Upper lobe of right lung (tissue), 1 donor: ENCODE results near the gene SERTAD1. TPM values are rescaled to one million over a fixed set of nuclear protein-coding genes. Genes with fewer than 3 reads are reported as not detected.

Source experiments
- ATAC-seq: fragments of 200-7000 bp; cut with Tn5 transposase; one replicate; pipeline ENCODE4 v1.9.1; 2020; ENCODE audit warnings: mild to moderate bottlenecking, moderate library complexity
- DNase-seq: peaks from one replicate; pipeline ENCODE4 v3.0.0-alpha.2; 2020
- H3K27ac ChIP-seq: fragments of 200-600 bp; one replicate; pipeline ENCODE4 v1.8.0; 2022
- H3K27me3 ChIP-seq: fragments of 200-600 bp; one replicate; pipeline ENCODE4 v1.8.0; 2022; ENCODE audit warnings: mild to moderate bottlenecking
- H3K36me3 ChIP-seq: fragments of 200-600 bp; one replicate; pipeline ENCODE4 v1.8.0; 2022
- H3K4me1 ChIP-seq: fragments of 200-600 bp; one replicate; pipeline ENCODE4 v1.8.0; 2022
- H3K4me3 ChIP-seq: fragments of 200-600 bp; one replicate; pipeline ENCODE4 v1.8.0; 2022; ENCODE audit warnings: mild to moderate bottlenecking
- H3K9me3 ChIP-seq: fragments of 200-600 bp; one replicate; pipeline ENCODE4 v1.8.0; 2022
- intact Hi-C: fragments of 100-400 bp; cut with DNase I; formaldehyde crosslinking; loops from one replicate; pipeline ENCODE4 v1.11.0; 2022
- total RNA-seq: library from RNA; stranded (reverse); fragmentation: NEBNext Ultra II Directional; extraction: Animal tissue kit (Norgen Biotek cat#: 25700); gene quantifications from one replicate; pipeline ENCODE4 v1.2.1, GENCODE V29; 2021
- TF ChIP-seq, protein P1 (sequence below): fragments of 200-600 bp; IDR thresholded peaks from one replicate; pipeline ENCODE4 v1.8.0; 2022; ENCODE audit warnings: antibody characterized with exemption
- donor health status: DM: no; HTN: yes; CAD: no; lungs with severe emphysema.

Gene SERTAD1
- total RNA-seq, 1 donor from 2014 or later = 22.1 TPM

DNA sequence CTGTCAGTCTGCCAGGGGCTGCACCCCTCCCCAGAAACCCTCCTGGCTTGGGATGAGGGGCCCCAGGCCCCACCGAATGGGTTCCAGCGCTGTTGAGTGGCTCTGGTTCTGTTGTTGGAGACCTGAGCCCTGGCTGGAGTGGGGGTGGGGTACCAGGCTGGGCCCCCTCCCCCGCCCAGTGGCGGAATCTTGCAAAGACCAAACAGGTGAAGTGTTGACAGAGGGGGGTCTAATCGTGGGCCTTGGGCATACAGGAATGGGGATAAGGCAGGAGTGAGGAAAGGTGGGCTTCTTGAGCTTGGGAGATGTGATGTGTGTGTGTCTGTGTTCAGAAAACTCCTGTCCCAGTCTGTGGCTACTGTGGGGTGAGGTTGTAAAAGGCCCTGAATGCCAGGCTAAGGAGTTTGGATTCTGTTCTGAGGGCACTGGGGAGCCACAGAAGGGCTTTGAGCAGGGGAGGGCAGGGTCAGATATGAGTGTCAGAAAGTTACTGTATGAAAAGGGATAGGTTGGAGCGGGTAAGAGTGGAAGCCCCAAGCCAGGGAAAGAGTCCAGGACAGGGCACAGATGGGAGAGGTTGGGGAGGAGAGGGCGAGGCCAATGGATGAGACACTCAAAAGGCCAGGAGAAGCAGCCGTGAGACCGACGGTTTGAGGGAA is 35.6 kb downstream of the SERTAD1 start, which contains the start of gene HIPK4:
TSS of gene HIPK4 (minus strand) at position 98 of the 659 bp plus-strand sequence. CDS start 279 bp downstream, outside the sequence.
- ATAC-seq (no peak), DNase-seq (no peak)
- no peaks in the 10 kb centered on the region for H3K27me3 ChIP-seq
- H3K9me3 ChIP-seq = no peaks in the 10 kb centered on the region
- TF ChIP-seq, protein P1, sequence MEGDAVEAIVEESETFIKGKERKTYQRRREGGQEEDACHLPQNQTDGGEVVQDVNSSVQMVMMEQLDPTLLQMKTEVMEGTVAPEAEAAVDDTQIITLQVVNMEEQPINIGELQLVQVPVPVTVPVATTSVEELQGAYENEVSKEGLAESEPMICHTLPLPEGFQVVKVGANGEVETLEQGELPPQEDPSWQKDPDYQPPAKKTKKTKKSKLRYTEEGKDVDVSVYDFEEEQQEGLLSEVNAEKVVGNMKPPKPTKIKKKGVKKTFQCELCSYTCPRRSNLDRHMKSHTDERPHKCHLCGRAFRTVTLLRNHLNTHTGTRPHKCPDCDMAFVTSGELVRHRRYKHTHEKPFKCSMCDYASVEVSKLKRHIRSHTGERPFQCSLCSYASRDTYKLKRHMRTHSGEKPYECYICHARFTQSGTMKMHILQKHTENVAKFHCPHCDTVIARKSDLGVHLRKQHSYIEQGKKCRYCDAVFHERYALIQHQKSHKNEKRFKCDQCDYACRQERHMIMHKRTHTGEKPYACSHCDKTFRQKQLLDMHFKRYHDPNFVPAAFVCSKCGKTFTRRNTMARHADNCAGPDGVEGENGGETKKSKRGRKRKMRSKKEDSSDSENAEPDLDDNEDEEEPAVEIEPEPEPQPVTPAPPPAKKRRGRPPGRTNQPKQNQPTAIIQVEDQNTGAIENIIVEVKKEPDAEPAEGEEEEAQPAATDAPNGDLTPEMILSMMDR = no peak
- no peak within 1 kb of the TSS for H3K4me3 ChIP-seq
- no peak within 1 kb of the TSS for H3K27ac ChIP-seq
- H3K4me1 ChIP-seq = peaks cover 13% of the 10 kb centered on the region
- no peaks in the 10 kb centered on the region for H3K36me3 ChIP-seq
- intact Hi-C loops = no loop called here

DNA sequence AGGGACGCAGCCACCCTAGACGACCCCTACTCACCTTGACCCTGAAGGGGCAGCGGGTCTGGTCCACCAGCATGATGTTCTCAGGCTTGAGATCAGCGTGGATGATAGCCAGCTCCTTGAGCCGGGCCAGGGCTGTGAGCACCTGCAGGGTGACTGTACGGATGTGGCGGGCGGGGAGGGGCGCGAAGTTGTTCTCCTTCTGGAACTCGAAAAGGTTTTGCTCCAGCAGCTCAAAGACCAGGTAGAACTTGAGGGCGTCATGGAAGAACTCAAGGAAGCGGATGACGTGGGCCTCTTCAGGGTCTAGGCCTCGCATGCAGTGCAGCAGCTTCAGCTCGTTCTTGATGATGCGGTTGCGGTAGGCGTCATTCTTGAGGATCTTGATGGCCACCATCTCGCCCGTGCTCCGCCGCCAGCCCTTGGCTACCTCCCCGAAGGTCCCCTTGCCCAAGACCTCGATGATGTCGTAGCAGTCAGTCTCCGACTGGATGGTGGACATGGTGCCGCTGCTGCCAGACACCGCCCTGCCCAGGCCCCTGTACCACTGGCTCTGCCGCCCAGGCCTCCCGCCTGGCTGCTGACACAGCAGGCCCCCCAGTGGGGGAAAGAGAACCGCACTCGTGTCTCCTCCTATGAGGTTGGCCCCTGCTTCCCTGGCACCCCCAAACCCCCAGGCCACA is 36.2 kb downstream of the SERTAD1 start:
- Histone ChIP-seq H3K9me3 (no peaks in the 10 kb centered on the region), H3K27me3 (no peaks in the 10 kb centered on the region), H3K4me3 (no peak overlapping the region), H3K27ac (no peak overlapping the region), H3K4me1 (peaks cover 13% of the 10 kb centered on the region), H3K36me3 (no peaks in the 10 kb centered on the region)
- TF ChIP-seq, protein P1 = no peak
- no peak for ATAC-seq
- intact Hi-C loops = no loop called here
- no peak for DNase-seq

DNA sequence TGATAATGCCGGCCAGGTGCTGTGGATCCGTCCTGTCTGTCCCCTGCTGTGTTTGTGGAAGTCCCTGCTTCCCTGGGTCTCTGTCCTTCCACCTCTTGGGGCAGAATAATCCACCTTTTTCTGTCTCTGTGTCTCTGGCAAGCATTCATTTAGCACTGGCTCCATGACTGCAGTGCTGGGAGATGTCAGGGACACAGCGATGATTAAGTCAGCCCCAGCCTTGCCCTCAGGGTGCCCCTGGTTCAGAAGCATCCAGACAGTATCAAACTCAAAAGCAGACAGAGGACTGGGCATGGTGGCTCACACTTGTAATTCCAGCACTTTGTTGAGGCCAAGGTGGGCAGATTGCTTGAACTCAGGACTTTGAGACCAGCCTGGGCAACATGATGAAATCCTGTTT is 37.3 kb downstream of the SERTAD1 start:
- TF ChIP-seq, protein P1 = no peak

DNA sequence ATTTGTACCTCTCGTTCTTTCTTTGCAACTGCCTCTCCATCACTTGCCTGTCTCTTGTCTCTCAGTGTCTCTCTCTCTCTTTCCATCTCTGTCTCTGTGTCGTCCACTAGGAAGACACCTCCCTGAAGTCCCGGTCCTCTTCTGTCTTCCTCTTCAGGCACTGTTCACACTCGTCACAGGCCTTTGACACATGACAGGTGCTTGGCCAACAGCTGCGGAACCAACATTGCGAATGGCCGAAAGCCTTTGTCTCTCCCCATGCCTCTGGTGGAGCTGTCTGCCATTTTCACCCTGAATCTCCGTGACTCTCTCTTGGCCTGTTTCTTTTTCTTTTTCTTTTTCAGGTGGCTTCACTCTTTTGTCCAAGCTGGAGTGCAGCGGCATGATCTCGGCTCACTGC is 38.6 kb downstream of the SERTAD1 start:
- DNase-seq = no peak
- no peak overlapping the region for H3K27ac ChIP-seq
- no peaks in the 10 kb centered on the region for H3K36me3 ChIP-seq
- no peak overlapping the region for H3K4me3 ChIP-seq
- intact Hi-C loops = no loop called here
- H3K4me1 ChIP-seq = peaks cover 3% of the 10 kb centered on the region
- TF ChIP-seq, protein P1 = no peak
- no peaks in the 10 kb centered on the region for H3K9me3 ChIP-seq
- no peak for ATAC-seq
- no peaks in the 10 kb centered on the region for H3K27me3 ChIP-seq

More for the DNA sequence above, 37.3 kb downstream of the SERTAD1 start:
- intact Hi-C loops = no loop called here
- H3K9me3 ChIP-seq = no peaks in the 10 kb centered on the region
- H3K4me1 ChIP-seq = peaks cover 12% of the 10 kb centered on the region
- no peak overlapping the region for H3K27ac ChIP-seq
- DNase-seq (no peak), ATAC-seq (no peak)
- H3K4me3 ChIP-seq = no peak overlapping the region
- H3K27me3 ChIP-seq = no peaks in the 10 kb centered on the region
- no peaks in the 10 kb centered on the region for H3K36me3 ChIP-seq

DNA sequence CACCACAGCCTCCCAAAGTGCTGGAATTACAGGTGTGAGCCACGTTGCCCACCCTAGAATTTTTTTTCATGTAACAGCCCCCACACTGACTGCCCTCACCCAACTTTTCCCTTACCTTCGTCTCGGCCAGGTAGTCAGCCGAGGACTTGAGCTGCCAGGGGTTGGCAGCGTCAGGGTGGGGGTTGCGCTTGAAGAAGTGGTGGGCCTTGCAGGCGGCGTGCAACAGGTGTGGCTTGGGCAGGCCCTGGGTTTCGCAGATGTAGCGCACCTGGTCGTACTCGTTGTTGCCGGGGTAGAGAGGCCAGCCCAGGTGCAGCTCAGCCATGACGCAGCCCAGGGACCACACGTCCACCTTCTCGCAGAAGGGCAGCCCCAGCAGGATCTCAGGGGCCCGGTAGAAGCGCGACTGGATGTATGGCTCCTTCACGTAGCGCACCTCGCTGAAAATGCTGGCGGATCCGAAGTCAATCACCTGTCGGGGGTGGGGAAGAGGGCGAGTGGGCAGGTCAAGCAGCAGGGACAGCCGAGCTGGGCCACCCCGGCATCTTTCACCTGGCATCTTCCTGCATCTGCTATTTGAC is 42.0 kb downstream of the SERTAD1 start:
- no peak overlapping the region for H3K27ac ChIP-seq
- no peak for DNase-seq

More for the DNA sequence above, 42.0 kb downstream of the SERTAD1 start:
- ATAC-seq = no peak
- peaks cover 11% of the 10 kb centered on the region for H3K36me3 ChIP-seq
- no peaks in the 10 kb centered on the region for H3K9me3 ChIP-seq
- TF ChIP-seq, protein P1 = no peak
- intact Hi-C loops = no loop called here
- no peaks in the 10 kb centered on the region for H3K4me1 ChIP-seq
- no peaks in the 10 kb centered on the region for H3K27me3 ChIP-seq
- no peak overlapping the region for H3K4me3 ChIP-seq
